HepG2 (cell line): ENCODE results near the gene RBP3. TPM values are rescaled to one million over a fixed set of nuclear protein-coding genes. Genes with fewer than 3 reads are reported as not detected.

ENCODE experiments used
- ATAC-seq: fragments of 200-7000 bp; cut with Tn5 transposase; 3 replicates; pipeline ENCODE4 v1.9.1; 2020; ENCODE audit warnings: mild to moderate bottlenecking, moderate library complexity
- BruUV-seq: library from RNA; stranded (reverse); fragments of 400-500 nt; replicated peaks from 2 replicates; lab custom pipeline; 2021; lab: Mats Ljungman, UMichigan
- CTCF ChIA-PET: fragments of 300-600 bp; formaldehyde crosslinking; extraction: SDS; loops from one replicate; lab custom pipeline; 2021; ENCODE audit warnings: low total read pairs, inconsistent platforms, low intra/inter-chr PET ratio; lab: Yijun Ruan, JAX
- POLR2A ChIA-PET: fragments of 350-600 bp; sonication (Branson Sonifier 250); formaldehyde crosslinking; loops from one replicate; lab custom pipeline; 2020; ENCODE audit warnings: antibody characterized with exemption, inconsistent platforms; lab: Yijun Ruan, JAX
- DNase-seq: peaks from one replicate; pipeline ENCODE4 v3.0.0-alpha.2; 2015; ENCODE audit warnings: low spot score
- FAIRE-seq: peaks from 3 replicates; lab custom pipeline; 2011; peaks lifted over from hg19 to GRCh38; lab: Jason Lieb, UNC
- H2AFZ ChIP-seq: one replicate; pipeline ENCODE4 v1.6.1; 2011; ENCODE audit warnings: low read length, inconsistent platforms
- H3K27ac ChIP-seq: fragments of 300-600 bp; 3 replicates; pipeline ENCODE4 v1.8.0; 2011; ENCODE audit warnings: mixed run types, mild to moderate bottlenecking, mixed read lengths, low read length, inconsistent platforms; ENCODE audit not compliant: insufficient read depth; ENCODE audit errors: extremely low read length
- H3K27me3 ChIP-seq, 2 experiments: fragments of 200-600 bp in 1 of 2; 2 replicates in 1 of 2; 3 replicates in 1 of 2; pipeline versions ENCODE4 v1.6.0 to v1.8.0; 2011; ENCODE audit warnings: low read length in 2 of 2, mild to moderate bottlenecking in 2 of 2, moderate library complexity in 2 of 2, inconsistent platforms in 1 of 2; ENCODE audit not compliant: insufficient read depth in 2 of 2, control insufficient read depth in 1 of 2
- H3K36me3 ChIP-seq, 2 experiments: fragments of 200-600 bp in 1 of 2; replicated peaks in 1 of 2; 2 replicates in 1 of 2; 3 replicates in 1 of 2; pipeline versions ENCODE4 v1.5.1 to v1.8.0; 2011; ENCODE audit warnings: low read length in 2 of 2, inconsistent platforms in 1 of 2; ENCODE audit not compliant: insufficient read depth in 2 of 2, control insufficient read depth in 1 of 2
- H3K4me1 ChIP-seq: 2 replicates; pipeline ENCODE4 v1.5.1; 2012; ENCODE audit warnings: low read length, inconsistent platforms; ENCODE audit not compliant: insufficient read depth
- H3K4me2 ChIP-seq: 2 replicates; pipeline ENCODE4 v1.6.0; 2011; ENCODE audit warnings: low read depth, low read length, inconsistent platforms
- H3K4me3 ChIP-seq, 3 experiments: fragments of 200-600 bp in 1 of 3; sonication (generic), shearing (Covaris generic) in 1 of 3; replicated peaks in 1 of 3; 2 replicates each; pipeline ENCODE4 v1.5.1; 2011 to 2016; ENCODE audit warnings: low read length in 3 of 3, inconsistent platforms in 2 of 3, low read depth in 2 of 3, mild to moderate bottlenecking in 2 of 3, control low read depth in 1 of 3, mixed read lengths in 1 of 3; ENCODE audit not compliant: insufficient read depth in 1 of 3
- H3K79me2 ChIP-seq: one replicate; pipeline ENCODE4 v1.6.1; 2011; ENCODE audit warnings: low read length, inconsistent platforms; ENCODE audit not compliant: insufficient read depth
- H3K9ac ChIP-seq: 2 replicates; pipeline ENCODE4 v1.6.0; 2011; ENCODE audit warnings: mild to moderate bottlenecking, low read depth, low read length, inconsistent platforms; ENCODE audit not compliant: insufficient read depth
- H3K9me3 ChIP-seq: 2 replicates; pipeline ENCODE4 v1.5.1; 2012; ENCODE audit warnings: mild to moderate bottlenecking, low read length
- H4K20me1 ChIP-seq: 2 replicates; pipeline ENCODE4 v1.6.0; 2011; ENCODE audit warnings: inconsistent platforms, mild to moderate bottlenecking, low read length, moderate library complexity; ENCODE audit not compliant: insufficient read depth
- BCL3 ChIP-seq: sonication (generic); formaldehyde crosslinking; IDR thresholded peaks from 2 replicates; pipeline ENCODE4 v1.5.1; 2020; ENCODE audit warnings: mild to moderate bottlenecking, missing genetic modification reagents, moderate library complexity
- BRF2 ChIP-seq: sonication (generic); formaldehyde crosslinking; IDR thresholded peaks from 2 replicates; pipeline ENCODE4 v1.8.1; 2022; ENCODE audit warnings: mild to moderate bottlenecking, missing genetic modification reagents
- CTCF ChIP-seq: sonication (generic); formaldehyde crosslinking; IDR thresholded peaks from 2 replicates; pipeline ENCODE4 v1.5.0; 2020; ENCODE audit warnings: mild to moderate bottlenecking, missing genetic modification reagents, moderate library complexity
- PATZ1 ChIP-seq: sonication (generic); formaldehyde crosslinking; IDR thresholded peaks from 2 replicates; pipeline ENCODE4 v1.4.0; 2020; ENCODE audit warnings: missing genetic modification reagents
- STAG1 ChIP-seq: sonication (generic); formaldehyde crosslinking; IDR thresholded peaks from 2 replicates; pipeline ENCODE4 v1.4.0; 2020; ENCODE audit warnings: missing genetic modification reagents
- WGBS: methylation state at CpG from one replicate; pipeline ENCODE4 v1.1.6; 2017; ENCODE audit warnings: low lambda C conversion rate; 5-methylcytosine and 5-hydroxymethylcytosine counted together
- in situ Hi-C: cut with HindIII; loops from 2 replicates; pipeline ENCODE4 v1.10.0; 2017; ENCODE audit warnings: low pct_unique_long_range_greater_than_20kb; ENCODE audit not compliant: extremely low pct_ligation_motif_present
- intact Hi-C: fragments of 100-400 bp; cut with micrococcal nuclease; formaldehyde crosslinking; loops from one replicate; pipeline ENCODE4 v1.10.0; 2022; ENCODE audit not compliant: unreplicated experiment
- polyA plus RNA-seq, 8 experiments: library from polyadenylated mRNA; depleted of rRNA in 3 of 8; stranded (reverse) in 7 of 8; unstranded in 1 of 8; fragments of >200 nt; fragmentation: Illumina TruSeq in 4 of 8; extraction: Trizol in 4 of 8; gene quantifications; 2 replicates each; pipeline versions ENCODE4 v1.2.1 to v1.2.3, GENCODE V29; 2011 to 2016; ENCODE audit warnings: low read depth in 4 of 8, missing spikeins in 1 of 8, mixed read lengths in 1 of 8; ENCODE audit not compliant: insufficient read depth in 1 of 8
- total RNA-seq, 5 experiments: library from RNA; depleted of rRNA; stranded (reverse); fragments of >200 nt; fragmentation: Illumina TruSeq; extraction: Trizol; gene quantifications; 2 replicates each; pipeline ENCODE4 v1.2.3, GENCODE V29; 2016; ENCODE audit warnings: low read depth in 1 of 5

The RBP3 gene
- total and polyA plus RNA-seq, 2 of the 13 experiments (the other 11 are each of a cell fraction or from before 2014, with no cell fraction given) = not detected

GRCh38 chr10:47361293-47361692 lies 13.1 kb downstream of the RBP3 start:
- H2AFZ ChIP-seq = no peak overlapping the region
- no peak overlapping the region for H3K4me2 ChIP-seq
- DNase-seq = peak; percentile 10
- WGBS = 0% methylated on average over 2 of the region's 9 CpGs
- H3K36me3 ChIP-seq = no peaks in the 10 kb centered on the region
- in situ Hi-C loops = no loop called here
- no peaks in the 10 kb centered on the region; a peak in 2 of 5 replicates for H3K27me3 ChIP-seq
- intact Hi-C loops = no loop called here
- ATAC-seq = peak; percentile 74
- H3K79me2 ChIP-seq = no peaks in the 10 kb centered on the region
- H4K20me1 ChIP-seq = no peaks in the 10 kb centered on the region
- ChIA-PET POLR2A (no interaction called here), CTCF (no interaction called here)
- peaks cover 10% of the 10 kb centered on the region; the same call in 1 of the 2 replicates for H3K4me1 ChIP-seq
- no peak overlapping the region for H3K4me3 ChIP-seq
- TF ChIP-seq STAG1 (CRISPR knock-in tag) (peak; percentile 55), CTCF (peak; percentile 76), BRF2 (no peak), PATZ1 (peak; percentile 20; the same call in 1 of the 2 replicates), BCL3 (CRISPR knock-in tag) (0 out of 2 replicates have a peak, but pooled peaks have one; percentile 29)
- no TSS peak for BruUV-seq
- H3K9me3 ChIP-seq = no peaks in the 10 kb centered on the region
- FAIRE-seq = no peak
- no peak overlapping the region for H3K27ac ChIP-seq
- no peak overlapping the region for H3K9ac ChIP-seq
